Peyer's patch (tissue), 4 donors: Measurements from ENCODE around the gene ATP8B4. TPM values are rescaled to one million over a fixed set of nuclear protein-coding genes. Genes with fewer than 3 reads are reported as not detected.
A peak's percentile ranks its signal among the peaks of the same experiment; 100 is the strongest.

Experiments
- DNase-seq, 3 donors: peaks; one replicate each; pipeline ENCODE4 v3.0.0-alpha.2; 2017 to 2019
- H3K27ac ChIP-seq, 4 donors: fragments of 200-600 bp; sonication (generic); one replicate each; pipeline ENCODE4 v1.5.1; 2016 to 2019
- H3K27me3 ChIP-seq, 2 donors: fragments of 200-600 bp; sonication (generic); one replicate each; pipeline ENCODE4 v1.5.1; 2019
- H3K36me3 ChIP-seq, 3 donors: fragments of 200-600 bp; sonication (generic); one replicate each; pipeline ENCODE4 v1.5.1; 2016 to 2019
- H3K4me1 ChIP-seq, 4 donors: fragments of 200-600 bp; sonication (generic); one replicate each; pipeline ENCODE4 v1.5.1; 2016 to 2019
- H3K4me3 ChIP-seq, 4 donors: fragments of 200-600 bp; sonication (generic); 1 replicate in 3 of 4; 2 replicates in 1 of 4; pipeline ENCODE4 v1.5.1; 2016 to 2019; ENCODE audit warnings: mild to moderate bottlenecking in 1 of 4
- H3K9me3 ChIP-seq, 4 donors: fragments of 200-600 bp; sonication (generic); one replicate each; pipeline ENCODE4 v1.5.1; 2016 to 2019; ENCODE audit warnings: mild to moderate bottlenecking in 1 of 4
- CTCF ChIP-seq, 6 experiments: fragments of 450-650 bp in 4 of 6; fragments of 200-600 bp in 2 of 6; sonication (generic) in 1 of 6; IDR thresholded peaks; one replicate each; pipeline ENCODE4 v1.5.1; 2017 to 2019; ENCODE audit warnings: antibody characterized with exemption in 6 of 6, mild to moderate bottlenecking in 3 of 6, moderate library complexity in 1 of 6
- POLR2A ChIP-seq, 2 donors: fragments of 450-650 bp; IDR thresholded peaks; one replicate each; pipeline ENCODE4 v1.5.1; 2017; ENCODE audit warnings: antibody characterized with exemption in 2 of 2, mild to moderate bottlenecking in 2 of 2, moderate library complexity in 2 of 2
- total RNA-seq, 4 donors: library from RNA; depleted of rRNA; stranded (reverse); fragments of >200 nt; gene quantifications; one replicate each; pipeline ENCODE4 v1.1.0, GENCODE V29; 2016

ATP8B4 gene
- total RNA-seq, 4 donors from 2014 or later: 1.4 to 13.2 (median 8.7) TPM

- TF ChIP-seq POLR2A (IDR thresholded peaks at IDR 0.05): no peak
- no peak for TF ChIP-seq CTCF (IDR thresholded peaks at IDR 0.05)
- DNase-seq: no peak
- Histone ChIP-seq H3K27ac (no peak overlapping the region), H3K27me3 (no peaks in the 10 kb centered on the region), H3K4me1 (no peaks in the 10 kb centered on the region), H3K36me3 (no peaks in the 10 kb centered on the region), H3K4me3 (no peak overlapping the region), H3K9me3 (no peaks in the 10 kb centered on the region)
Observed at GRCh38 chr15:50018491-50018890, 100.5 kb downstream of the ATP8B4 start.

- DNase-seq: no peak
- Histone ChIP-seq H3K27ac (no peak overlapping the region), H3K4me3 (no peak overlapping the region), H3K27me3 (no peaks in the 10 kb centered on the region), H3K4me1 (no peaks in the 10 kb centered on the region), H3K36me3 (no peaks in the 10 kb centered on the region), H3K9me3 (no peaks in the 10 kb centered on the region)
- TF ChIP-seq POLR2A (IDR thresholded peaks at IDR 0.05): no peak
- no peak for TF ChIP-seq CTCF (IDR thresholded peaks at IDR 0.05)
Observed at GRCh38 chr15:50017522-50017921, 101.5 kb downstream of the ATP8B4 start.

- Histone ChIP-seq H3K36me3 (no peaks in the 10 kb centered on the region), H3K4me1 (no peaks in the 10 kb centered on the region), H3K9me3 (no peaks in the 10 kb centered on the region), H3K27me3 (no peaks in the 10 kb centered on the region), H3K27ac (no peak overlapping the region), H3K4me3 (no peak overlapping the region)
- no peak for DNase-seq
- TF ChIP-seq POLR2A (IDR thresholded peaks at IDR 0.05) (no peak), CTCF (IDR thresholded peaks at IDR 0.05) (no peak)
Observed at GRCh38 chr15:50016951-50017350, 102.1 kb downstream of the ATP8B4 start.

- H3K4me3 ChIP-seq: no peak overlapping the region
- no peaks in the 10 kb centered on the region for H3K4me1 ChIP-seq
- no peaks in the 10 kb centered on the region for H3K27me3 ChIP-seq
- H3K27ac ChIP-seq: no peak overlapping the region
- H3K9me3 ChIP-seq: no peaks in the 10 kb centered on the region
- no peaks in the 10 kb centered on the region for H3K36me3 ChIP-seq
- no peak for TF ChIP-seq POLR2A (IDR thresholded peaks at IDR 0.05)
- TF ChIP-seq CTCF (IDR thresholded peaks at IDR 0.05): no peak
- no peak for DNase-seq
Observed at GRCh38 chr15:50012790-50013189, 106.2 kb downstream of the ATP8B4 start.

GRCh38 chr15:50009634-50010033, 109.4 kb downstream of the ATP8B4 start:
- H3K27ac ChIP-seq: no peak overlapping the region
- no peak for TF ChIP-seq POLR2A (IDR thresholded peaks at IDR 0.05)
- TF ChIP-seq CTCF (IDR thresholded peaks at IDR 0.05): no peak
- no peaks in the 10 kb centered on the region for H3K4me1 ChIP-seq

GRCh38 chr15:50003786-50004334, 115.2 kb downstream of the ATP8B4 start:
- no peaks in the 10 kb centered on the region for H3K9me3 ChIP-seq
- no peaks in the 10 kb centered on the region for H3K27me3 ChIP-seq
- TF ChIP-seq POLR2A (IDR thresholded peaks at IDR 0.05) (no peak), CTCF (IDR thresholded peaks at IDR 0.05) (peak in 5 of 6 experiments; percentile 16 to 72 (median 67))
- no peaks in the 10 kb centered on the region for H3K36me3 ChIP-seq
- no peak overlapping the region for H3K27ac ChIP-seq
- peaks cover 0 to 4% (median 0%) of the 10 kb centered on the region in 4 donors for H3K4me1 ChIP-seq
- DNase-seq: peak; percentile 65 to 90 (median 86)
- H3K4me3 ChIP-seq: no peak overlapping the region

More at GRCh38 chr15:50009634-50010033, 109.4 kb downstream of the ATP8B4 start:
- H3K27me3 ChIP-seq: no peaks in the 10 kb centered on the region
- no peak overlapping the region for H3K4me3 ChIP-seq
- H3K36me3 ChIP-seq: no peaks in the 10 kb centered on the region
- DNase-seq: no peak
- no peaks in the 10 kb centered on the region for H3K9me3 ChIP-seq
